Pancreas (tissue), 10 donors: ENCODE measurements around the gene CTNNAL1. TPM values are rescaled to one million over a fixed set of nuclear protein-coding genes. Genes with fewer than 3 reads are reported as not detected.
A peak's percentile ranks its signal among the peaks of the same experiment; 100 is the strongest.

Source experiments
- ATAC-seq, 4 donors: fragments of 200-7000 bp; cut with Tn5 transposase; one replicate each; pipeline versions ENCODE4 v1.8.0 to v1.9.1; 2020; ENCODE audit warnings: mild to moderate bottlenecking in 4 of 4, moderate library complexity in 4 of 4
- DNase-seq, 6 donors: peaks; one replicate each; pipeline ENCODE4 v3.0.0-alpha.2; 2020
- FAIRE-seq: peaks from 2 replicates; lab custom pipeline; 2012; peaks lifted over from hg19 to GRCh38; lab: Jason Lieb, UNC
- H3K27ac ChIP-seq, 4 donors: fragments of 200-600 bp; sonication (generic); 1 replicate in 3 of 4; 2 replicates in 1 of 4; pipeline versions ENCODE4 v1.5.0 to v1.8.0; 2020
- H3K27me3 ChIP-seq, 4 donors: fragments of 200-600 bp; one replicate each; pipeline ENCODE4 v1.8.0; 2021
- H3K36me3 ChIP-seq, 3 donors: fragments of 200-600 bp; sonication (generic) in 1 of 3; one replicate each; pipeline versions ENCODE4 v1.5.0 to v1.8.0; 2020 to 2021
- H3K4me1 ChIP-seq, 3 donors: fragments of 200-600 bp; one replicate each; pipeline ENCODE4 v1.8.0; 2021
- H3K4me3 ChIP-seq, 4 donors: fragments of 200-600 bp; sonication (generic) in 2 of 4; one replicate each; pipeline versions ENCODE4 v1.5.0 to v1.8.0; 2020 to 2021
- H3K9me3 ChIP-seq, 4 donors: fragments of 200-600 bp; one replicate each; pipeline ENCODE4 v1.8.0; 2021
- WGBS, 2 donors: extraction: QIAGEN DNeasy Blood & Tissue Kit; methylation state at CpG; one replicate each; pipeline ENCODE4 v1.1.7; 2013; 5-methylcytosine and 5-hydroxymethylcytosine counted together
- intact Hi-C, 3 donors: fragments of 100-400 bp; cut with DNase I; formaldehyde crosslinking; loops; one replicate each; pipeline versions ENCODE4 v1.11.1 to v1.14.2; 2022
- polyA plus RNA-seq, 2 donors: library from polyadenylated mRNA; stranded (reverse); fragments of 200-250 nt; gene quantifications; one replicate each; pipeline ENCODE4 v1.2.3, GENCODE V29; 2013
- total RNA-seq, 6 donors: library from RNA; stranded (reverse); fragmentation: NEBNext Ultra II Directional in 4 of 6; extraction: Animal tissue kit (Norgen Biotek cat#: 25700) in 4 of 6; gene quantifications; one replicate each; pipeline versions ENCODE4 v1.2.1 to v1.2.4, GENCODE V29; 2021 to 2023
- TF ChIP-seq, protein P1 (sequence below), 4 donors: fragments of 200-600 bp; sonication (generic) in 3 of 4; IDR thresholded peaks; one replicate each; pipeline versions ENCODE4 v1.5.0 to v1.8.0; 2021; ENCODE audit warnings: antibody characterized with exemption in 4 of 4
- donor health status: healthy with polysubstance abuse.
- donor health status: DM: no; HTN: no; CAD: no; lungs with moderate emphysema.
- donor health status: DM: no; HTN: no; CAD: no.
- donor health status: control.
- donor health status: control.
- donor health status: Bipolar disorder and iron deficiency.
- donor health status: DM: yes; HTN: yes; CAD: no.
- donor health status: DM: no; HTN: no; CAD: no.
- donor health status: DM: no; HTN: no; CAD: no.
- donor health status: DM: yes; HTN: yes; CAD: no.

The CTNNAL1 gene
- total and polyA plus RNA-seq, 8 donors: 8.8 to 29.7 (median 16.6) TPM

DNA sequence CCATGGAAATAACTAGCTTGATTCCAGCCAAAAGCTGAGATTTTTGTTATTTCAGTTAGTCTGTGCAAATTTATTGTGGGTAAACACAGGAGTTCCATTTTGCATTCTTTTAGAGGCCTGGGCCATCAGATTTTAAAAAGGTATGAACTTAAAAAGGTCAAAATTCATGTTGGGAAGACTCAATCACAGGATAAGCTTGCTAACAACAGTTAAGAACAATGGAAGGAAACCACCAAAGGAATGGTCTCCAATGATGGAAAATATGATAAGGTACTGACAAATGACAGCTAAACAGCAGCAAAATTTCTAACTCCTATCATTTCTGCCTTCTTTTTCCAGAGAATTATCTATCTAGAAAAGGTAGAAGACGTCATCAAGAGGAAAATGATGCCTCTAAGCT is 63.1 kb downstream of the CTNNAL1 start:
- Histone ChIP-seq H3K27ac (no peak overlapping the region), H3K4me3 (no peak overlapping the region), H3K9me3 (no peaks in the 10 kb centered on the region), H3K27me3 (no peaks in the 10 kb centered on the region), H3K36me3 (no peaks in the 10 kb centered on the region), H3K4me1 (no peaks in the 10 kb centered on the region)
- DNase-seq (no peak), FAIRE-seq (no peak), ATAC-seq (no peak)
- TF ChIP-seq, protein P1, sequence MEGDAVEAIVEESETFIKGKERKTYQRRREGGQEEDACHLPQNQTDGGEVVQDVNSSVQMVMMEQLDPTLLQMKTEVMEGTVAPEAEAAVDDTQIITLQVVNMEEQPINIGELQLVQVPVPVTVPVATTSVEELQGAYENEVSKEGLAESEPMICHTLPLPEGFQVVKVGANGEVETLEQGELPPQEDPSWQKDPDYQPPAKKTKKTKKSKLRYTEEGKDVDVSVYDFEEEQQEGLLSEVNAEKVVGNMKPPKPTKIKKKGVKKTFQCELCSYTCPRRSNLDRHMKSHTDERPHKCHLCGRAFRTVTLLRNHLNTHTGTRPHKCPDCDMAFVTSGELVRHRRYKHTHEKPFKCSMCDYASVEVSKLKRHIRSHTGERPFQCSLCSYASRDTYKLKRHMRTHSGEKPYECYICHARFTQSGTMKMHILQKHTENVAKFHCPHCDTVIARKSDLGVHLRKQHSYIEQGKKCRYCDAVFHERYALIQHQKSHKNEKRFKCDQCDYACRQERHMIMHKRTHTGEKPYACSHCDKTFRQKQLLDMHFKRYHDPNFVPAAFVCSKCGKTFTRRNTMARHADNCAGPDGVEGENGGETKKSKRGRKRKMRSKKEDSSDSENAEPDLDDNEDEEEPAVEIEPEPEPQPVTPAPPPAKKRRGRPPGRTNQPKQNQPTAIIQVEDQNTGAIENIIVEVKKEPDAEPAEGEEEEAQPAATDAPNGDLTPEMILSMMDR (IDR thresholded peaks at IDR 0.05): no peak
- WGBS, 2 donors: 65 to 69% methylated on average over 1 of the region's 1 CpG
- intact Hi-C loops: no loop called here

DNA sequence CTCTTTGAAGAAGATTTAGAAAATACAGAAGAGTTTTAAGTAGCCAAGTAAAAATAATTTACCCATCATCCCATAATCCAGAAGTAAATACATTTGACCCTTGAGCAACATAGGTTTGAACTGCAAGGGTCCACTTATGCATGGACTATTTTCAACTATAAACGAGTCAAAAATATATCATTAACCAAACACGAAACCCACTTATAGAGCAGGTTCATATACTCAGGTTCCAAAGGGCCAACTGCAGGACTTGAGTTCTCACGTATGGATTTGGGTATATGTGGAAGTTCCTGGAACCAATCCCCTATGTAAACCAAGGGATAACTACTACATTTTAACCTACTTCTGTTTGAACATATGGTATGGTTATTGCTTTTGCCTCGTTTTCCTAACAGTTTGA is 73.3 kb downstream of the CTNNAL1 start:
- Histone ChIP-seq H3K4me3 (no peak overlapping the region), H3K27ac (no peak overlapping the region), H3K9me3 (no peaks in the 10 kb centered on the region), H3K4me1 (peaks cover 0 to 7% (median 5%) of the 10 kb centered on the region in 3 donors), H3K27me3 (no peaks in the 10 kb centered on the region), H3K36me3 (peaks cover 0 to 20% (median 3%) of the 10 kb centered on the region in 3 donors)
- DNase-seq (no peak), FAIRE-seq (no peak), ATAC-seq (no peak)
- 73 to 78% methylated on average over 4 of the region's 4 CpGs for WGBS, 2 donors
- TF ChIP-seq, protein P1 (IDR thresholded peaks at IDR 0.05): no peak
- intact Hi-C loops: no loop called here

DNA sequence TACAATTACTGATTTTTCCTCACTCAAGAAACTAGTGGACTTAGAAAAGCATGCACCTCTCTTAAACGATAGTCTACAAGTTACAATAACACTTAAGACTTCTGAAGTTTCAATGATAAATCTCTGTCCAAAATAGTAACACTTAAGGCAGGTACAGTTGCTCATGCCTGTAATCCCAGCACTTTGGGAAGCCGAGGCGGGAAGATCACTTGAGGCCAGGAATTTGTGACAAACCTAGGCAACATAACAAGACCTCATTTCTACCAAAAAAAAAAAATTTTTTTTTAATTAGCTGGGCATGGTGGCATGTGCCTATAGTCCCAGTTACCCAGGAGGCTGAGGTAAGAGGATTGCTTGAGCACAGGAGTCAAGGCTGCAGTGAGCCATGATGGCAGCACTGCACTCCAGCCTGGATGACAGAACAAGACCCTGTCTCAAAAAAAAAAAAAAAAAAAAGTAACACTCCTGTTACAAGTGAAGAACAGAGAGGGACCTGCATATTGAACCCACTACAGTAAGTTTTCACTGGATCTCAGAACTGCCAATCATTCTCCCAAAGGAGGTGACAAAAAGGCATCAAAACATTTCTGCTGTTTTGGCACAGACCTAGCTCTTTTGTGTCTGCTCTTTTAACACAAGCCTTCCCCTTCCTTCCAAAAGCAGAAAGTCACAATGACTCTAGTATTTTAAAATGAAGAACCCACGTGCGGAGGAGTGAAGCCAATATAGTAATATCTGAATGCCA is 75.6 kb downstream of the CTNNAL1 start:
- WGBS, 2 donors: 91 to 92% methylated on average over 5 of the region's 5 CpGs
- no peak overlapping the region for H3K27ac ChIP-seq
- H3K4me1 ChIP-seq: peaks cover 3 to 12% (median 6%) of the 10 kb centered on the region in 3 donors
- peaks cover 0 to 20% (median 3%) of the 10 kb centered on the region in 3 donors for H3K36me3 ChIP-seq
- no peaks in the 10 kb centered on the region for H3K27me3 ChIP-seq
- DNase-seq: no peak
- H3K4me3 ChIP-seq: no peak overlapping the region
- no peaks in the 10 kb centered on the region for H3K9me3 ChIP-seq
- no peak for ATAC-seq
- FAIRE-seq: no peak
- TF ChIP-seq, protein P1 (IDR thresholded peaks at IDR 0.05): no peak
- intact Hi-C loops: no loop called here

DNA sequence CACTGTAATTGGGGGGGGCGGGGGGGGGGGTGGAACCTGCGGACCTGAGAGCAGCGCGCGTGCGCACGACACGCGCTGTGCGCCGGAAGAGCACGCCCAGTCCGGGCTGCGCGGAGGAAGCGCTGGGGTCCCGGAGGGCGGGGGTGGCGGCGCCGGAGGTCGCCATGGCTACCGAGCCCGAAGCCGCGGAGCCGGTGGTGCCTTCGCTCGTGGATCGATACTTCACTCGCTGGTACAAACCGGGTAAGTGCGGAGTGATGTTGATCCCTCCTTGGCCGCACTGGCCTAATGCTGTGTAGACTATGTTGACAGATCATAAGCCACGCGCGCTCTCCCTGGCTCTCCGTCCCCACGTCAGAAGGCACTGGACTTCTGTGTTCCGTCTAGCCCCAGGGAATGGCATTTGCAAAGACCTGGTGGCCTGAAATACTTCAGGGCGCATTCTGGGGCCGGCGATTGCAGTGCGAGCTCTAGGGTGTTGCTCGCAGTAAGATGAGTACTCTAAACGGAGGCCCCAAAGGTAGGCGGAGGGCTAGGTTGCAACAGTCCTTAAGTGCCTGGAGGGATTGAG is 78.9 kb downstream of the CTNNAL1 start, which contains the start of gene ABITRAM:
Gene ABITRAM, plus strand, starts transcription at position 78 of the 571 bp plus-strand sequence. Its CDS starts 87 bp downstream, at position 165.
- DNase-seq (peak; percentile 74 to 90 (median 84)), FAIRE-seq (no peak), ATAC-seq (peak; percentile 89 to 94 (median 92))
- H3K27ac ChIP-seq: peak within 1 kb of the TSS; percentile 77 to 94 (median 91)
- intact Hi-C loops: no loop called here
- no peaks in the 10 kb centered on the region for H3K27me3 ChIP-seq
- H3K9me3 ChIP-seq: no peaks in the 10 kb centered on the region
- TF ChIP-seq, protein P1 (IDR thresholded peaks at IDR 0.05): no peak
- 0% methylated on average over 46 to 47 of the region's 47 CpGs for WGBS, 2 donors
- peaks cover 6 to 18% (median 7%) of the 10 kb centered on the region in 3 donors for H3K4me1 ChIP-seq
- peak within 1 kb of the TSS; percentile 54 to 93 (median 88) for H3K4me3 ChIP-seq
- peaks cover 0 to 3% (median 0%) of the 10 kb centered on the region in 3 donors for H3K36me3 ChIP-seq
